Gastrocnemius medialis (tissue), 4 donors: ENCODE measurements around the gene MARVELD1. TPM values are rescaled to one million over a fixed set of nuclear protein-coding genes. Genes with fewer than 3 reads are reported as not detected.

Source experiments
- ATAC-seq, 2 donors: fragments of 150-250 bp; one replicate each; pipeline ENCODE4 v1.9.1; 2016
- DNase-seq, 2 donors: peaks; one replicate each; pipeline ENCODE4 v3.0.0-alpha.2; 2019
- H3K27ac ChIP-seq, 4 donors: fragments of 200-600 bp; sonication (generic); 1 replicate in 1 of 4; 2 replicates in 3 of 4; pipeline ENCODE4 v1.5.1; 2016 to 2018; ENCODE audit warnings: mild to moderate bottlenecking in 2 of 4, moderate library complexity in 1 of 4
- H3K27me3 ChIP-seq, 3 donors: fragments of 200-600 bp; sonication (generic) in 2 of 3; 1 replicate in 1 of 3; 2 replicates in 2 of 3; pipeline versions ENCODE4 v1.5.1 to v1.6.0; 2016 to 2019; ENCODE audit warnings: mild to moderate bottlenecking in 1 of 3, moderate library complexity in 1 of 3
- H3K36me3 ChIP-seq, 2 donors: fragments of 200-600 bp; sonication (generic) in 1 of 2; one replicate each; pipeline ENCODE4 v1.5.1; 2017 to 2018
- H3K4me1 ChIP-seq, 2 donors: fragments of 200-600 bp; sonication (generic) in 1 of 2; one replicate each; pipeline ENCODE4 v1.5.1; 2016 to 2017; ENCODE audit warnings: mild to moderate bottlenecking in 2 of 2
- H3K4me3 ChIP-seq, 4 donors: fragments of 200-600 bp; sonication (generic) in 3 of 4; 1 replicate in 1 of 4; 2 replicates in 3 of 4; pipeline ENCODE4 v1.5.1; 2016 to 2019; ENCODE audit warnings: mild to moderate bottlenecking in 2 of 4
- H3K9me3 ChIP-seq, 3 donors: fragments of 200-600 bp; sonication (generic) in 2 of 3; 1 replicate in 1 of 3; 2 replicates in 2 of 3; pipeline ENCODE4 v1.5.1; 2016 to 2019
- CTCF ChIP-seq, 5 experiments: fragments of 450-650 bp in 3 of 5; fragments of 200-600 bp in 2 of 5; sonication (generic) in 2 of 5; IDR thresholded peaks in 4 of 5; conservative IDR thresholded peaks in 1 of 5; 1 replicate in 4 of 5; 2 replicates in 1 of 5; pipeline ENCODE4 v1.5.1; 2016 to 2019; ENCODE audit warnings: antibody characterized with exemption in 5 of 5, mild to moderate bottlenecking in 3 of 5, moderate library complexity in 3 of 5
- POLR2A ChIP-seq, 2 donors: fragments of 450-650 bp; IDR thresholded peaks; one replicate each; pipeline ENCODE4 v1.6.1; 2017; ENCODE audit warnings: antibody characterized with exemption in 2 of 2, mild to moderate bottlenecking in 2 of 2, moderate library complexity in 2 of 2
- in situ Hi-C, 4 donors: fragments of 200-750 bp; cut with MboI; loops; one replicate each; pipeline versions ENCODE4 v1.15.0 to v1.8.0; 2017; ENCODE audit warnings: low sequenced_read_pairs in 4 of 4
- intact Hi-C: fragments of 100-400 bp; cut with DNase I; formaldehyde crosslinking; loops from one replicate; pipeline ENCODE4 v1.15.1; 2023; ENCODE audit warnings: low total_unique reads
- total RNA-seq, 4 donors: library from RNA; depleted of rRNA; stranded (reverse); fragments of >200 nt; gene quantifications; one replicate each; pipeline versions ENCODE4 v1.1.0 to v1.2.3, GENCODE V29; 2016

Gene MARVELD1
- total RNA-seq, 4 donors from 2014 or later: 3.2 to 5.1 (median 3.9) TPM

GRCh38 chr10:97701438-97702069 is 12.0 kb upstream of the MARVELD1 start:
- Histone ChIP-seq H3K4me3 (no peak overlapping the region), H3K36me3 (no peaks in the 10 kb centered on the region), H3K27ac (no peak overlapping the region), H3K9me3 (no peaks in the 10 kb centered on the region), H3K27me3 (no peaks in the 10 kb centered on the region), H3K4me1 (no peaks in the 10 kb centered on the region)
- TF ChIP-seq POLR2A (IDR thresholded peaks at IDR 0.05) (no peak), CTCF (IDR thresholded peaks at IDR 0.05 in 4 of 5, conservative IDR thresholded peaks at IDR 0.05 in 1 of 5) (peak; percentile 41 to 81 (median 71))
- in situ Hi-C loops (no loop called here), intact Hi-C loops (loop anchor here (1.0 kb wide), 1 partner anchor 30 kb away; no protein-coding TSS in a partner anchor)
- DNase-seq: peak in 1 of 2 donors; percentile 29
- ATAC-seq: peak; percentile 81 to 97

- DNase-seq (no peak), ATAC-seq (no peak)
- Histone ChIP-seq H3K36me3 (no peaks in the 10 kb centered on the region), H3K4me1 (no peaks in the 10 kb centered on the region), H3K27me3 (no peaks in the 10 kb centered on the region), H3K27ac (no peak overlapping the region), H3K4me3 (no peak overlapping the region), H3K9me3 (no peaks in the 10 kb centered on the region)
- TF ChIP-seq CTCF (IDR thresholded peaks at IDR 0.05 in 4 of 5, conservative IDR thresholded peaks at IDR 0.05 in 1 of 5) (no peak), POLR2A (IDR thresholded peaks at IDR 0.05) (no peak)
- intact Hi-C loops (no loop called here), in situ Hi-C loops (no loop called here)
Observed at GRCh38 chr10:97703398-97704067, 10.0 kb upstream of the MARVELD1 start.

- DNase-seq (no peak), ATAC-seq (no peak)
- in situ Hi-C loops (no loop called here), intact Hi-C loops (no loop called here)
- no peak overlapping the region for H3K27ac ChIP-seq
- H3K4me1 ChIP-seq: no peaks in the 10 kb centered on the region
- TF ChIP-seq POLR2A (IDR thresholded peaks at IDR 0.05) (no peak), CTCF (IDR thresholded peaks at IDR 0.05 in 4 of 5, conservative IDR thresholded peaks at IDR 0.05 in 1 of 5) (no peak)
- no peaks in the 10 kb centered on the region for H3K9me3 ChIP-seq
- H3K4me3 ChIP-seq: no peak overlapping the region
- H3K27me3 ChIP-seq: no peaks in the 10 kb centered on the region
- H3K36me3 ChIP-seq: no peaks in the 10 kb centered on the region
Observed at GRCh38 chr10:97704341-97704740, 9.2 kb upstream of the MARVELD1 start.

- intact Hi-C loops: no loop called here
- Histone ChIP-seq H3K36me3 (no peaks in the 10 kb centered on the region), H3K4me3 (no peak overlapping the region), H3K9me3 (no peaks in the 10 kb centered on the region), H3K27ac (no peak overlapping the region), H3K4me1 (no peaks in the 10 kb centered on the region), H3K27me3 (no peaks in the 10 kb centered on the region)
- ATAC-seq (no peak), DNase-seq (no peak)
- no peak for TF ChIP-seq CTCF (IDR thresholded peaks at IDR 0.05 in 4 of 5, conservative IDR thresholded peaks at IDR 0.05 in 1 of 5)
- TF ChIP-seq POLR2A (IDR thresholded peaks at IDR 0.05): no peak
- in situ Hi-C loops: no loop called here
Observed at GRCh38 chr10:97705006-97705670, 8.4 kb upstream of the MARVELD1 start.
